ENCODE results near the gene RAP1GAP.
A peak's percentile ranks its signal among the peaks of the same experiment; 100 is the strongest.

Gene RAP1GAP

DNA sequence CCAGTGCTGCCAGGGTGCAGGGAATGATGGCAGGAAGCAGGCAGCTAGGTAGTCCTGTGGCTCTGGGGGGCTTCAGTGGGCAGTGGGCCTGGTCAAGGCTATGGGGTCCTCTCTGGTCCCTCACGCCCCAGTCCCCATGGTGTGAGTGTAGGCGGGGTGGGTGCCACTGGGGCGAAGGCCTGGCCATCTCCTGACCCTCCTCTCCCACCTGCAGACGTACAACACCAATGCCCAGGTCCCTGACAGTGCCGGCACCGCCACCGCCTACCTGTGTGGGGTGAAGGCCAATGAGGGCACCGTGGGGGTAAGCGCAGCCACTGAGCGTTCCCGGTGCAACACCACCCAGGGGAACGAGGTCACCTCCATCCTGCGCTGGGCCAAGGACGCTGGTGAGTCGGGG, 106.3 kb downstream of the RAP1GAP start:
- no peak for DNase-seq (ENCODE audit: extremely low read depth, low read depth)
- no peak for TF ChIP-seq CTCF (IDR thresholded peaks at IDR 0.05; ENCODE audit: low read depth, low read length)

DNA sequence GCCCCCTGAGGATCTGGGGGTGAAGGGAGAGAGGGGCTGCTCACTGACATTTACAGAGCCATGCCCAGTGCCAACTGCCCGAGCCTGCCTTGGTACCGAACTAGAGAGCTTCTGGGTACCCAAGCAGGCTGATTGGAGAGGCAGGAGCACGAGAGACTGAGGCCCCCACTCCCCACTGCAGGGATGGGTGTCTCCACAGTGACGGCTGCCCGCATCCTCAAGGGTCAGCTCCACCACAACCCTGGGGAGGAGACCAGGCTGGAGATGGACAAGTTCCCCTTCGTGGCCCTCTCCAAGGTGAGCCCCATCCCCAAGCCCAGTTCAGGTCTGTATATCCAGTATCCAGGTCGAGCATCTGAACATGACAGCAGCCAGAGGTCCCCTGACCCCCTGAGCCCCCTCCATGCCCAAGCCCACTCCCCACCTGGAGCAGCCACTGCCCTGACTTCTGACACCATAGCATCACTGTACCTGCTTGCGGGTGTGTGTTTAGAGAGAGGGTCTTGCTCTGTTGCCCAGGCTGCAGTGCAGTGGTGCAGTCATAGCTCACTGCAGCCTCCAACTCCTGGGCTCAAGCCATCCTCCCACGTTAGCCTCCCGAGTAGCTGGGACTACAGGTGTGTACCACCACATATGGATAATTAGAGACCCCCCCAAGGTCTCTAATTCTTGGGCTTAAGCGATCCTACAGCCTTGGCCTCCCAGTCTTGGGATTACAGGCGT, 108.1 kb downstream of the RAP1GAP start:
- TF ChIP-seq CTCF (IDR thresholded peaks at IDR 0.05; ENCODE audit: low read depth, low read length): no peak
- no peak for DNase-seq (ENCODE audit: extremely low read depth, low read depth)

GRCh38 chr1:21559788-21560567, 109.2 kb downstream of the RAP1GAP start:
- no peak for TF ChIP-seq CTCF (IDR thresholded peaks at IDR 0.05; ENCODE audit: low read depth, low read length)
- no peak for DNase-seq (ENCODE audit: extremely low read depth, low read depth)

GRCh38 chr1:21553116-21553926, 115.8 kb downstream of the RAP1GAP start:
- DNase-seq (ENCODE audit: extremely low read depth, low read depth): no peak
- no peak for TF ChIP-seq CTCF (IDR thresholded peaks at IDR 0.05; ENCODE audit: low read depth, low read length)

GRCh38 chr1:21552715-21553114, 116.4 kb downstream of the RAP1GAP start:
- DNase-seq (ENCODE audit: extremely low read depth, low read depth): peak; percentile 19
- TF ChIP-seq CTCF (IDR thresholded peaks at IDR 0.05; ENCODE audit: low read depth, low read length): no peak

GRCh38 chr1:21550866-21551475, 118.2 kb downstream of the RAP1GAP start:
- DNase-seq (ENCODE audit: extremely low read depth, low read depth): no peak
- TF ChIP-seq CTCF (IDR thresholded peaks at IDR 0.05; ENCODE audit: low read depth, low read length): no peak

All from AG09319 (cell line).